Activated CD4-positive, alpha-beta T cell treated with anti-CD3 and anti-CD28 coated beads, Interleukin-10, Interleukin-2, amounts not matched to agents 100 ng/mL and 50 ng/mL, durations not matched to agents 16 hours and 8 hours (primary cell): ENCODE results near the gene MEIS3.

Experiments
- DNase-seq: peaks from one replicate; pipeline ENCODE4 v3.0.0-alpha.2; 2020

MEIS3 gene

GRCh38 chr19:47419030-47419783, at the start of gene MEIS3:
MEIS3 (minus strand) TSS chr19:47419527; CDS start chr19:47419081, 446 bp downstream.
- no peak for DNase-seq

- no peak for DNase-seq
Observed at GRCh38 chr19:47467914-47468313, 48.6 kb upstream of the MEIS3 start.

- no peak for DNase-seq
Observed at GRCh38 chr19:47465957-47466356, 46.6 kb upstream of the MEIS3 start.

- DNase-seq, result no peak
Observed at GRCh38 chr19:47464675-47465419, 45.5 kb upstream of the MEIS3 start.

GRCh38 chr19:47461876-47462275, 42.5 kb upstream of the MEIS3 start:
- no peak for DNase-seq

GRCh38 chr19:47459477-47459876, 40.1 kb upstream of the MEIS3 start:
- DNase-seq, result no peak

GRCh38 chr19:47458672-47459071, 39.3 kb upstream of the MEIS3 start:
- DNase-seq, result no peak

GRCh38 chr19:47456721-47457474, 37.6 kb upstream of the MEIS3 start:
- no peak for DNase-seq

- DNase-seq, result no peak
Observed at GRCh38 chr19:47450478-47450877, 31.2 kb upstream of the MEIS3 start.

- no peak for DNase-seq
Observed at GRCh38 chr19:47448360-47448727, 29.0 kb upstream of the MEIS3 start.

GRCh38 chr19:47447470-47448359, 28.4 kb upstream of the MEIS3 start:
- DNase-seq, result peak; percentile 77

GRCh38 chr19:47446534-47447469, 27.5 kb upstream of the MEIS3 start:
- peak; percentile 29 for DNase-seq

- DNase-seq, result peak; percentile 51
Observed at GRCh38 chr19:47445937-47446402, 26.6 kb upstream of the MEIS3 start.

GRCh38 chr19:47445527-47445926, 26.2 kb upstream of the MEIS3 start:
- no peak for DNase-seq

GRCh38 chr19:47444388-47444821, 25.1 kb upstream of the MEIS3 start:
- no peak for DNase-seq

GRCh38 chr19:47443331-47443730, 24.0 kb upstream of the MEIS3 start:
- DNase-seq, result no peak

- DNase-seq, result no peak
Observed at GRCh38 chr19:47438793-47439220, 19.5 kb upstream of the MEIS3 start.

GRCh38 chr19:47437500-47437899, 18.2 kb upstream of the MEIS3 start:
- DNase-seq, result no peak

- DNase-seq, result peak; percentile 85
Observed at GRCh38 chr19:47436712-47437401, 17.5 kb upstream of the MEIS3 start.

- DNase-seq, result no peak
Observed at GRCh38 chr19:47435883-47436417, 16.6 kb upstream of the MEIS3 start.
